ENCODE results near the gene TMEM259. TPM values are rescaled to one million over a fixed set of nuclear protein-coding genes. Genes with fewer than 3 reads are reported as not detected.

Gene TMEM259
- total and polyA plus RNA-seq, 2 of the 8 experiments (the other 6 are each of a cell fraction or from before 2014, with no cell fraction given) = 140 to 243 TPM

GRCh38 chr19:980133-980998, 40.6 kb downstream of the TMEM259 start (continued):
- TF ChIP-seq, protein P1, sequence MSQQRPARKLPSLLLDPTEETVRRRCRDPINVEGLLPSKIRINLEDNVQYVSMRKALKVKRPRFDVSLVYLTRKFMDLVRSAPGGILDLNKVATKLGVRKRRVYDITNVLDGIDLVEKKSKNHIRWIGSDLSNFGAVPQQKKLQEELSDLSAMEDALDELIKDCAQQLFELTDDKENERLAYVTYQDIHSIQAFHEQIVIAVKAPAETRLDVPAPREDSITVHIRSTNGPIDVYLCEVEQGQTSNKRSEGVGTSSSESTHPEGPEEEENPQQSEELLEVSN (IDR thresholded peaks at IDR 0.05) = no peak
- TF ChIP-seq CBX5 (IDR thresholded peaks at IDR 0.05; ENCODE audit: low read depth, low read length) = no peak
- no peak for TF ChIP-seq CHD7 (IDR thresholded peaks at IDR 0.05; ENCODE audit: insufficient replicate concordance, low read length)
- no peak for TF ChIP-seq EGR1 (IDR thresholded peaks at IDR 0.05; ENCODE audit: borderline replicate concordance, low read depth, low read length)
- peak; percentile 44 for TF ChIP-seq ASH2L (IDR thresholded peaks at IDR 0.05; ENCODE audit: low read length)
- TF ChIP-seq BRCA1 (IDR thresholded peaks at IDR 0.05; ENCODE audit: low read depth, low read length) = no peak
- no peak for TF ChIP-seq BACH1 (IDR thresholded peaks at IDR 0.05; ENCODE audit: low read length)
- no peak for TF ChIP-seq TAF7 (optimal IDR thresholded peaks at IDR 0.05; ENCODE audit: borderline replicate concordance, low read depth, low read length)
- TF ChIP-seq GABPA (IDR thresholded peaks at IDR 0.05; ENCODE audit: borderline replicate concordance, insufficient read depth, low read length) = peak; percentile 65; the same call in 1 of the 2 replicates
- TF ChIP-seq SP1 (IDR thresholded peaks at IDR 0.05; ENCODE audit: low read depth, low read length) = no peak

All from H1 (cell line).